HL-60/S4 treated with retinoic acid at 250 ng/mL for 4 days and 3 days (cell line): ENCODE data around the gene NCK2.

ENCODE experiments used
- in situ Hi-C: fragments of 300-500 bp; cut with MboI; formaldehyde crosslinking; loops from 2 replicates; pipeline ENCODE4 v1.7.0; 2022; ENCODE audit warnings: low sequenced_read_pairs

The NCK2 gene

DNA sequence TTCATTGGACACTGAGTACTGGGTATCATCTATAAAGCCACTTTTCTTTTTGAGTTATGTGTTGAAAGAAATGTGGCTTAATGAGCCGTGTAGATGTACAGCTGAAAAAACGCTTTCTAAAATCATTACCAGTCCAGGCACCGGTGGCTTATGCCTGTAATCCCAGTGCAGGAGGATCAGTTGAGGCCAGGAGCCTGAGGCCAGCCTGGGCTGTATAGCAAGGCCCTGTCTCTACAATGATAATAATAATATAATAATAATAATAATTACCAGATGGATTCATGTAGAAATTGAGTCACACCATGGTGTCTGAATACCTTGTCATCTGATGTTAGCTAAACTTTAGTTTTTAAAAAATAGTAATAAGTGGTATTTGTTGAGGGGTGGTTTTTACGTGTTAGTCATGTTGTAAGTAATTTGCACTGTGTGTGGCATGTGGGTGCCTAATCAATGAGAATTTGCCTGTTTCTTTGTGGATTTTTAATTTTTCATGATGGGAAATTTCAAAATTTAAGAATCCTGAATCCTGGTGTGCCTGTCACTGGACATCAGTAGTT lies 30.1 kb downstream of the NCK2 start:
- in situ Hi-C loops = no loop called here

GRCh38 chr2:105775809-105776559 lies 31.3 kb downstream of the NCK2 start:
- in situ Hi-C loops = no loop called here

- in situ Hi-C loops = no loop called here
Observed at GRCh38 chr2:105776560-105776928, 31.8 kb downstream of the NCK2 start.

DNA sequence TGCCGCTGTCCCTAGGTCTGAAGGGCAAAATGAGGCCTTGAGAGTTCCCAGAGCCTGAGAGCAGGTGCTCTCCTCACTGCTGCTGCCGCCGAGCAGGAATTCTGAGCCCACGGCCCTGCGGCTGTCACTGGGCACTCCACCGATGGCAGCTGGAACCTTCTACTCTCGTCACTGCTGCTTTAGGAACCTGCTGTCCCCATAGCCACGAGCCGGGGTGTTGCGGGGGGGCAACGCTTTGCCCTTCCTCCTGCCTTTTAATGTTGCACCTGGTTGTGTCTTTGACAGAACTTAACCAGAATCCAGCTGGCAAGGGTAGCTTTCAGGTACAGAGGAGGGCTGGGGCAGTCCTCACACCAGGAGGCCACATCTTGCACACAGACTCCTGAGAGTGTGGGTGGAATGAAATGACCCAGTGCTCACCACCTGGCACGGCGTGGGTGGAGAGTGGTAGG lies 32.3 kb downstream of the NCK2 start:
- in situ Hi-C loops = no loop called here

- in situ Hi-C loops = no loop called here
Observed at GRCh38 chr2:105777506-105778055, 32.9 kb downstream of the NCK2 start.

DNA sequence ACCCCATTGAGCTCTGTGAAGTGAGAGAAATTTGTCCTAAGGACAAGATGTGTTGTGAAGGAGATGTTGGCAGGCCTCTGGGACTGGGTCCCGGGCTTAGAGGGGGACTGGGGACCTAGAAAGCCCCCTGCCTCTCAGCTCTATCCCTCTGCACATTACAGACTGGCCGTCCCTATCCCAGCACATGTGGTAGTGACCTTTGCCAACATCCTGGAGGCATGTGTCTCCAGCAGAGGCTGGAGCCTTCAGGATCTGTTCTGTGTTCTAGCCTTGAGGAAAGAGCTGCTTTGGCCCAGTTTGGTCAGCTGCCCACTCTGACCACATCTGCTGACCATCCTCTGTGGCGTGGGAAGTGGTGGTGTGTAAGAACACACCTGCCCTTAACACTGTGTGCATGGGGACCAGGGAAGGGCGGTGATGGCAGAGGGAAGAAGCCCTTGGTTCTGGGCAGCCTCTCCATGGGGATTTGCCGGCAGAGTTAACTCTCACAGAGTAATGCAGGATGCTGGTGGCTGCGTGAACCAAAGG lies 33.4 kb downstream of the NCK2 start:
- in situ Hi-C loops = no loop called here

DNA sequence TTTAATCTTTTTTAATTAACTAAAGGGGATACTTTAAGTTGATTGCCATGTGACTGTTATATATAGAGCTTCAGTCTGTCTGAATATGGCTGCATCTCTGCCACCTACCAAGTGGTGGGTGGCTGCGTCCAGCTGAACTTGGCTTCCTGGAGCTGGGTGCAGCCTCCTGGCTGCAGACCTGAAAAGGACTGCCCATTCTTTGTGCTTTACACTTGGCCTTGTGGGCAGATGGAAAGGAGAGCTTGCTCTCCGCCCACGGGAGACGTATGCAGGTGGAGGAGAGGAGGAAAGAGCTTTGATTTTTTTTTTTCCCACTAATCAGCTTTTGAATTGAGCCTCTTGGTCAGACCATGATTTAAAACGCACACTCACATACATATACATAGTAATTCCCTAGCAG lies 34.7 kb downstream of the NCK2 start:
- in situ Hi-C loops = no loop called here

- in situ Hi-C loops = no loop called here
Observed at GRCh38 chr2:105780606-105781005, 35.9 kb downstream of the NCK2 start.

DNA sequence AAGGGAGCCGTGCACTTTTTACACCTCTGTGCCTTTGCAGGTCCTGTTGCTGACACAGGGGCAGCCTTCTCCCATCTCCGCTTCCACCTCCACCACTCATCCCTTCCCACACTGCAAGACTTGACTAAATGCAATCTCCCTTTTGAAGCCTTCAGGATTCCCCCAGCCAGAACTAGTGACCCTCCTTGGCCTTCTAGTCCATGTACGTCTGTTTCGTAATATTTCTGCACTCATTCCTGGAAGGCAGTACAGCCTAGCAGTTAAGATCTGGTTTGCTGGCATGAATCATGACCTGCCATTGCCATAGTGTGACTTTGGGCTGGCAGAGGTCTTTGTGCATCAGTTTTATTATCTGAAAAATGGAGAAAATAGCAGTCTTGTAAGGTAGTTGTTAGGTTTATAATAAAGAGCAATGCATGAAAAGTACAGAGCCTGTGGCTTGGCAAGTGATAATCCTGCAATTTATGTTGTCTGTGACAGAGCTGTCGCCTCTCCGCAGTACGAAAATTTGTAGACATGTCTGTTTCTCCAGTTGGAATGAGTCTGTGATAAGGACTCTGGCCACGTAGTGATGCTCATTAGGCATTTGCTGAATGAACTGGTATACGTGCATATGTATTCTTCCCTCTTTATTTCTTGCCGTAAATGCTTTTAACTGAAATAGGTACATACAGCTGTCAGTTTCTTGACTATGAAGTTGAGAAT lies 36.7 kb downstream of the NCK2 start:
- in situ Hi-C loops = no loop called here

- in situ Hi-C loops = no loop called here
Observed at GRCh38 chr2:105782123-105782522, 37.4 kb downstream of the NCK2 start.

DNA sequence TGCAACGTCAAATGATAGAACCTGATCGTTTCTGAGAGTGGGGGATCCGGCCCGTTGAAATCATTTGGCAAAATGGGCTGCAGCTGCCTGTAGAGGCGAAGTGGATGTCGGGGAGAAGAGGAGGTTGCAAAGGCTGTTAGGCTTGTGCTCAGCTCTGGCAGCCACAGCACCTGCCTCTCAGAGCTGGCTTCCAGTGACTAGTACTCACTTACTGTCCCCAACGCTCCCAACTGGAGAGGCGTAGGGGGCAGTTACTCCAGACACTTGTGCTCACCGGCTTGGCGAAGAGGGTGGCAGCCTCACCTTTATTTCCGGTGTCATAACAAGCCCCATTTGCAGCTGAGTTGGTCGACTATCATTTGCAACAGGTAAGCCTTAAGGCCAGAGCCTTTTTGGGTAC lies 37.9 kb downstream of the NCK2 start:
- in situ Hi-C loops = no loop called here

GRCh38 chr2:105783151-105783738 lies 38.5 kb downstream of the NCK2 start:
- in situ Hi-C loops = no loop called here

DNA sequence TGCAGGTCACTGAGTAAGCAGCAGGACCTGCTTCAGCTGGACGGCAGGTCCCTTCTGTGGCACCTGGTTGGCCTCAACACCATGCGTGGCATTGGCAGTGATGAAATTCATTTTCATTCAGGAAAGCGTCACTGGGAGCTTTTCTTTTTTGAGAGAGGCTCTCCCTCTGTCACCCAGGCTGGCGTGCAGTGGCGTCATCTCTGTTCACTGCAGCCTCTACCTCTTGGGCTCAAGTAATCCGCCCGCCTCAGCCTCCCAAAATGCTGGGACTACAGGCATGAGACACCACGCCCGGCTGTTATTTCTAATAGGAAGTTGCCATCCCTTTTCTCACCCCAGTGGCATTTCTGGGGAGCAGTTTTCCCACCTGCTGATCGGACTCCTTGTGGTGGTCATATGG lies 39.3 kb downstream of the NCK2 start:
- in situ Hi-C loops = no loop called here

DNA sequence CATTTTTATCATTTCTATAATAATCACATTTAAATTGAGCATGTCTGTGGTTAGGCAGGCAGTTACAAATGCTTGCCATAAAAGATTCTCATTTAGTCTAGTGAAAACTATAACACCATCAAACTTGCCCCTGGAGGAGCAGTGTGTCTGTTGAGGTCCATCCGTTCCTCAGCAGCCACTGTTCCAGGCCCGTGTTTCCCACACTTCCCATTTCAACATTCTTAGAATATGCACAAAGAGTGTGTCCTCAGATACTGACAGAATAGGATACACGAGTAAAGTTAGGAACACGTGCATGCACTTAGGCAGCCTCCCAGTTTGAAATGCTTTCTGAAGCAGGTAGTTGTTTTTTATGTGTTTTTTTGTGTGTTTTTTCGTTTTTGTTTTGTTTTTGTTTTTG lies 39.9 kb downstream of the NCK2 start:
- in situ Hi-C loops = no loop called here

DNA sequence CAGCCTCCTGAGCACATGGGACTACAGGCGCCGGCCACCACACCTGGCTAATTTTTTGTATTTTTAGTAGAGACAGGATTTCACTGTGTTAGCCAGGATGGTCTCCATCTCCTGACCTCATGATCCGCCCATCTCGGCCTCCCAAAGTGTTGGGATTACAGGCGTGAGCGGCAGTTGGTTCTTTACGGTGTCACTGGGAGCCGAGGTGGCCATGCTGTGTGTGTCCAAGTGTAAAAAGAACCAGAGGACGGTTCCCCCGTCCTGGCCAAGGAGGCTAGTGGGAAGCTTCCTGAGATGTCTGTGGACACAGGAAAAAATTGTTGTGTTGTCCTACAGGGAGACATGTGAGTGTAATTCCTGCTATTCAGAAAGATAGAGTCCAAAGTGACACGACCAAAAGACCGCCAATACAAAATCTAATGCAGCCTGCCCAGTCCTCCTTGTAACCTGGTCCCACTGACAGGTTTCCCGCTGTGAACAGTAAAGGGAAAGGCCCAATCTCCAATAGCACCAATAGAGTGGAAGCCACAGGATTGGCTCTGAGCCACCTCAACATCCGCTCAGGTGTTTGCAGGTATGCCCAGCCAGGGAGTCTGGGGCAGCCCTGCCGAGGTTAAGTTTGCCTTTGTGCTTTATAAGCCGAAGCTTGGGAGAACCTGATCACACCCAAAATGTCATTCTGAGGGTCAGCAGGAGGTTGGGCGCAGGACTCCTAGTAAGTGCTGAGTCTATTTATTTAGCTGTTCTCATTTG lies 40.6 kb downstream of the NCK2 start:
- in situ Hi-C loops = no loop called here

DNA sequence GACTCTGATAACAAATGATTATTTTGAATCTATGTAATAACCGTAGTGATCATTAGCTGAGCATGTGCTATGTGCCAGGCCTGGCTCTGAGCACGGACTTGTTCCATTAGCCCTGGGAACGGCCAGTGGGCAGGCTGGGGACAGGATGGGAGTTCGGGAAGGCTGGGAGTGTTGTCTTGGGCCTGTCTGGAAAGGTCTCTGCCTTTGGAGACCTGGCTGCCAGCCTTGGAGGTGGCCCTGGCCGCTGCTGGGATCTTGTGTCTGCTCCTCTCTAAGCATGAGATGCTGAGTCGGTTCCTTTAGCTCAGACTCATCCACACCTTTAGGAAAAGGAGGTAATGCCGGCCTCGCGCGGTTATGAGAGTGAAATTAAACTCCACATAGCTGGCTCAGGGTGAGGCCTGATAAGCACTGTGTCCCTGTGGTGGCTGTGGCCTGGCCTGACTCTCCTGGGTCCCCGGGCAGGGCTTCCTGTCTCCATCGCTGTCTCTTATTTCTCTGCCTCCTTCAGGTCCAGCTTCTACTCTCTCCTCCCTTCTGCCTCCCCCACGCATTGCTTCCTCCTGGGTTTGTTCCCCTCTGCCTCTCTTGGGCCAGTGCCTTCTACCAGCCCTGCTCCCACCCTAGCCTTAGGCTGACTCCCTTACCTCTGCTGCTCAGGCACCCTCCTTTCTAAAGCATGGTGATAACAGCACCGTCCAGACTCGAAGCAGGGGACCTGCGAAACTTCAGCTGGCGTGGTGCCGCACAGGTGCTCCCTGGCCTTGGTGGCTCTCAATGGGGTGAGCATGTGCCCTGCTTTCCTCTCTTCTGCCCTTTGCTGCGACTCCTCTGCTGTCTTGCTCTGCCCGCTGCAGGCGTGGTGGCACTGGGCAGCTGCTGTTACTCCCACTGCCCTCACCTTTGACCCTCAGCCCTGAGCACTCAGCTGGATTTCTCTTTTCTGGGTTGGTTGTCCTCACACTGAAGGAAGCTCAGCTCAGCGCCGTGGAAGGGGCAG lies 41.8 kb downstream of the NCK2 start:
- in situ Hi-C loops = no loop called here

DNA sequence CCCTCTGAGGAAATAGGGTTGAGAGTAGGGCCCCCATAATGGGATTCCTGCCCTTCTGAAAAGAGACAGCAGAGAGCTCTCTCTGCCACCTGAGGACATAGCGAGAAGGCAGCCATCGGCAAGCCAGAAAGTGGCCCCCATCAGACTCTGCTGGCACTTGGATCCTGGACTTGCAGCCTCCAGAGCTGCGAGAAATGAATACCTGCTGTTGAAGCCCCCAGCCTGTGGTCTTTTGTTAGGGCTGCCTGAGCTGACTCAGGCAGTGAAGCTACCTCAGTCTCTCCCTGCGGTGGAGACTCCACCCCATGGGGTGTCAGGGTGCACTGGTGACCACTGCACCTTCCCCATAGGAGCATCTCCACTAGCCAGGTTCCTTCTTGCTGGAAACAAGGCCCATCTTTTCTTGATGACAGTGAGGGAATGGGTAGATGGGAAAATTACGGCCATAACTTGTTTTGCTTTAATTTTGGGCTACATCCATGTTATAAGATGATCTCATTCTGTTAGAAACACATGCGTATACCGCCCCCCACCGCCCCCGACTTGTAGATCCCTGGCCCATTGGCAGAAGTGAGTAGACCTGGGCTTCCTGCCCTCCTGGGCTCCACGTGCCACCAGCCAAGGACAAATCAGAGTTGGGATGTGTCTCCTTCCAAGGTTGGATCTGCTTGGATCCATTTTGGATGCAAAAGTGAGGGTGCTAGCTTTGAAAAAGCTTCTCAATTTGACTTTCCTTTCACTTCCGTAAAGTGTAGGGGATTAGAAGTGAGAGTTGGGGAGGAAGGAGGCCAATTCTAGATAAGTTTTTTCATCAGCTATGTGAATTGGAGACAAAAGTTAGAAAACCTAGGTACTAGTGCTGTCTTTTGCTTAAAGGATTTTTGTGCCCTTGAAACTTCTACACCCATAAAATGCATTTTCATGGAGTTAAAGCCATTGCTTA lies 42.9 kb downstream of the NCK2 start:
- in situ Hi-C loops = no loop called here

GRCh38 chr2:105788670-105789290 lies 44.1 kb downstream of the NCK2 start:
- in situ Hi-C loops = no loop called here
